Measurements from ENCODE around the gene SMOC2. TPM values are rescaled to one million over a fixed set of nuclear protein-coding genes. Genes with fewer than 3 reads are reported as not detected.

SMOC2 gene
- total and polyA plus RNA-seq, 2 of the 13 experiments (the other 11 are each of a cell fraction or from before 2014, with no cell fraction given): not detected

- TF ChIP-seq ATRX (CRISPR knock-in tag; IDR thresholded peaks at IDR 0.05; ENCODE audit: borderline replicate concordance) (no peak), ZNF142 (CRISPR knock-in tag; IDR thresholded peaks at IDR 0.05) (no peak), HNRNPK (IDR thresholded peaks at IDR 0.05; ENCODE audit: low read depth, low read length, poor library complexity, severe bottlenecking) (no peak), ZNF20 (CRISPR knock-in tag; IDR thresholded peaks at IDR 0.05) (no peak), RFXANK (CRISPR knock-in tag; IDR thresholded peaks at IDR 0.05) (no peak), SMC3 (IDR thresholded peaks at IDR 0.05; ENCODE audit: low read length) (no peak)
These were observed 149.4 kb downstream of the SMOC2 start (continued) for GRCh38 chr6:168590406-168590805.

- no peak for FAIRE-seq
These were observed 155.4 kb downstream of the SMOC2 start for GRCh38 chr6:168596344-168596743.

More at GRCh38 chr6:168596344-168596743, 155.4 kb downstream of the SMOC2 start:
- POLR2A ChIA-PET: no interaction called here
- no peak for DNase-seq (ENCODE audit: low spot score)
- BruUV-seq (replicated peaks): no TSS peak
- no peaks in the 10 kb centered on the region for H3K36me3 ChIP-seq (replicated peaks in 1 of 2; ENCODE audit: control insufficient read depth in 1 of 2, insufficient read depth in 2 of 2, low read length in 2 of 2)
- no peak overlapping the region for H2AFZ ChIP-seq (ENCODE audit: low read length)
- no peak overlapping the region for H3K4me2 ChIP-seq (ENCODE audit: low read depth, low read length)
- H3K4me1 ChIP-seq (ENCODE audit: insufficient read depth, low read length): no peaks in the 10 kb centered on the region
- H3K9me3 ChIP-seq (ENCODE audit: low read length): no peaks in the 10 kb centered on the region
- CTCF ChIA-PET (ENCODE audit: low intra/inter-chr PET ratio, low total read pairs): no interaction called here
- TF ChIP-seq GMEB1 (CRISPR knock-in tag; IDR thresholded peaks at IDR 0.05; ENCODE audit: borderline replicate concordance): no peak
- no peak for TF ChIP-seq ZNF362 (CRISPR knock-in tag; IDR thresholded peaks at IDR 0.05; ENCODE audit: borderline replicate concordance)
- H3K27me3 ChIP-seq (ENCODE audit: control insufficient read depth in 1 of 2, insufficient read depth in 2 of 2, low read length in 2 of 2): peaks cover 4 to 23% of the 10 kb centered on the region in 2 experiments
- 5% methylated on average over 8 of the region's 11 CpGs for WGBS (ENCODE audit: low lambda C conversion rate)
- no peaks in the 10 kb centered on the region for H4K20me1 ChIP-seq (ENCODE audit: insufficient read depth, low read length)
- no peak for ATAC-seq
- intact Hi-C loops (cut with micrococcal nuclease; ENCODE audit: unreplicated experiment): no loop called here
- in situ Hi-C loops (cut with HindIII; ENCODE audit: extremely low pct_ligation_motif_present, low pct_unique_long_range_greater_than_20kb): no loop called here
- no peak overlapping the region for H3K4me3 ChIP-seq (replicated peaks in 1 of 3; ENCODE audit: insufficient read depth in 1 of 3, low read depth in 2 of 3, low read length in 3 of 3)
- no peaks in the 10 kb centered on the region for H3K79me2 ChIP-seq (ENCODE audit: insufficient read depth, low read length)
- H3K27ac ChIP-seq (ENCODE audit: extremely low read length, insufficient read depth, low read length): no peak overlapping the region
- H3K9ac ChIP-seq (ENCODE audit: insufficient read depth, low read depth, low read length): no peak overlapping the region

Data from HepG2 (cell line).